K562 (cell line): ENCODE results near the gene ST6GALNAC6. TPM values are rescaled to one million over a fixed set of nuclear protein-coding genes. Genes with fewer than 3 reads are reported as not detected.

Experiments
- MAFG ChIP-seq: fragments of 450-650 bp; conservative IDR thresholded peaks from 2 replicates; pipeline ENCODE4 v1.6.1; 2016; ENCODE audit warnings: missing genetic modification characterization, missing compliant biosample characterization
- NR2C2 ChIP-seq, 2 experiments: fragments of 200-800 bp in 1 of 2; sonication (Bioruptor generic) in 1 of 2; sonication (generic) in 1 of 2; formaldehyde crosslinking in 1 of 2; IDR thresholded peaks; 2 replicates each; pipeline versions ENCODE4 v1.6.1 to v1.8.0; 2016 to 2022; ENCODE audit warnings: mild to moderate bottlenecking in 1 of 2, missing compliant biosample characterization in 1 of 2, missing genetic modification characterization in 1 of 2, missing genetic modification reagents in 1 of 2
- NUFIP1 ChIP-seq: fragments of 450-650 bp; IDR thresholded peaks from 2 replicates; pipeline ENCODE4 v1.6.1; 2018; ENCODE audit not compliant: partially characterized antibody
- SIN3A ChIP-seq, 2 experiments: fragments of 150-350 bp in 1 of 2; IDR thresholded peaks; 2 replicates each; pipeline ENCODE4 v1.6.1; 2011 to 2016; ENCODE audit warnings: borderline replicate concordance in 2 of 2, low read depth in 2 of 2, low read length in 2 of 2, mild to moderate bottlenecking in 2 of 2, moderate library complexity in 2 of 2; ENCODE audit not compliant: control insufficient read depth in 1 of 2
- ZNF668 ChIP-seq: fragments of 250-450 bp; sonication (Bioruptor Pico); IDR thresholded peaks from 2 replicates; pipeline ENCODE4 v1.8.0; 2022; ENCODE audit warnings: mild to moderate bottlenecking, inconsistent platforms
- polyA plus RNA-seq, 8 experiments: library from polyadenylated mRNA; depleted of rRNA in 4 of 8; stranded (reverse) in 5 of 8; unstranded in 3 of 8; fragments of >200 nt; fragmentation: Nextera tagmentation in 2 of 8; fragmentation: Illumina TruSeq in 1 of 8; extraction: Ambion mirVana in 2 of 8; extraction: Trizol in 1 of 8; gene quantifications; 2 replicates each; pipeline versions ENCODE4 v1.2.1 to v1.2.3, GENCODE V29; 2011 to 2014; ENCODE audit warnings: inconsistent platforms in 1 of 8, missing spikeins in 1 of 8
- total RNA-seq, 7 experiments: library from RNA; depleted of rRNA in 6 of 7; stranded (reverse); fragments of >200 nt in 6 of 7; fragmentation: Illumina TruSeq in 2 of 7; extraction: Trizol in 2 of 7; gene quantifications; 2 replicates each; pipeline versions ENCODE4 v1.2.1 to v1.2.3, GENCODE V29; 2011 to 2021; ENCODE audit warnings: low replicate concordance in 1 of 7
- TF ChIP-seq, protein P1 (sequence below): fragments of 450-650 bp; IDR thresholded peaks from 2 replicates; pipeline ENCODE4 v1.6.1; 2016
- TF ChIP-seq, protein P2 (sequence below): fragments of 450-650 bp; IDR thresholded peaks from 2 replicates; pipeline ENCODE4 v1.6.1; 2018; ENCODE audit not compliant: partially characterized antibody

The ST6GALNAC6 gene
- total and polyA plus RNA-seq, 9 of the 15 experiments (the other 6 are each of a cell fraction or from before 2014, with no cell fraction given): 0.13 to 23.0 (median 14.5) TPM

DNA sequence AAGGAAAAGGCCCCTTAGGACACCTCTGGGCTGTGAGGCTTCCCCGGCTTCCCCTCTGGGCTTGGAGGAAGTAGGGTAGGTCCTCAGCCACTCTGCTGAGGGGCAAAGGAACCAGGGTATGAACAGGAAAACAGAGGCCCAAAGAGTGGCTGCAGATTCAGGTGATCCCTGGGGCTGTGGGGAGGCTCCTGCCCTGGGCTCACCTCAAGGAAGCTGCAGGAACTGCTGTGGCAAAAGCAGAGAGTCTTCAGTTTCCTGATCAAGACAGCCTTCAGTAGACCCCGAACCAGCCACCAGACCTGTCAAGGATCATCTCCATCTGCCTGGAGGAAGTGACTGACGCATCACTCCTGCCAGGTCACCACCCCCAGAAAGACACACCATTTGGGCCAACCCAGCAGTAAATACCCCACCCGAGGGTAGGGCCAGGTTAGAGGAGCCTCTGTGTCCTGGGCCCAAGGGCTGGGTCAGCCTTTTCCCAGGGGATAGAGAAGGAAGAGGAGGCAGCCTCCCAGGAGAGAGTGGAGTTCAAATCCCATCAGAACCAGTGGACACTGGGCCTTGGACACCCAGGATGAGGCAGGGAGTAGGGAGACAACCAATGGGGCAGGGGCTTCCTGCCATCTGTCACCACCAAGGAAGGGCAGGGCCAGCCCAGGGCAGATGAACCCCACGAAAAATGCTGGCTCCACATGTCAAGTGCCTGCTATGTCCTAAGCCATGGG, 5.8 kb upstream of the ST6GALNAC6 start (continued):
- TF ChIP-seq, protein P1, sequence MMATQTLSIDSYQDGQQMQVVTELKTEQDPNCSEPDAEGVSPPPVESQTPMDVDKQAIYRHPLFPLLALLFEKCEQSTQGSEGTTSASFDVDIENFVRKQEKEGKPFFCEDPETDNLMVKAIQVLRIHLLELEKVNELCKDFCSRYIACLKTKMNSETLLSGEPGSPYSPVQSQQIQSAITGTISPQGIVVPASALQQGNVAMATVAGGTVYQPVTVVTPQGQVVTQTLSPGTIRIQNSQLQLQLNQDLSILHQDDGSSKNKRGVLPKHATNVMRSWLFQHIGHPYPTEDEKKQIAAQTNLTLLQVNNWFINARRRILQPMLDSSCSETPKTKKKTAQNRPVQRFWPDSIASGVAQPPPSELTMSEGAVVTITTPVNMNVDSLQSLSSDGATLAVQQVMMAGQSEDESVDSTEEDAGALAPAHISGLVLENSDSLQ: peak; percentile 55; the same call in 1 of the 2 replicates
- no peak for TF ChIP-seq SIN3A (IDR thresholded peaks at IDR 0.05; ENCODE audit: borderline replicate concordance in 2 of 2, control insufficient read depth in 1 of 2, low read depth in 2 of 2, low read length in 2 of 2)
- TF ChIP-seq, protein P2, sequence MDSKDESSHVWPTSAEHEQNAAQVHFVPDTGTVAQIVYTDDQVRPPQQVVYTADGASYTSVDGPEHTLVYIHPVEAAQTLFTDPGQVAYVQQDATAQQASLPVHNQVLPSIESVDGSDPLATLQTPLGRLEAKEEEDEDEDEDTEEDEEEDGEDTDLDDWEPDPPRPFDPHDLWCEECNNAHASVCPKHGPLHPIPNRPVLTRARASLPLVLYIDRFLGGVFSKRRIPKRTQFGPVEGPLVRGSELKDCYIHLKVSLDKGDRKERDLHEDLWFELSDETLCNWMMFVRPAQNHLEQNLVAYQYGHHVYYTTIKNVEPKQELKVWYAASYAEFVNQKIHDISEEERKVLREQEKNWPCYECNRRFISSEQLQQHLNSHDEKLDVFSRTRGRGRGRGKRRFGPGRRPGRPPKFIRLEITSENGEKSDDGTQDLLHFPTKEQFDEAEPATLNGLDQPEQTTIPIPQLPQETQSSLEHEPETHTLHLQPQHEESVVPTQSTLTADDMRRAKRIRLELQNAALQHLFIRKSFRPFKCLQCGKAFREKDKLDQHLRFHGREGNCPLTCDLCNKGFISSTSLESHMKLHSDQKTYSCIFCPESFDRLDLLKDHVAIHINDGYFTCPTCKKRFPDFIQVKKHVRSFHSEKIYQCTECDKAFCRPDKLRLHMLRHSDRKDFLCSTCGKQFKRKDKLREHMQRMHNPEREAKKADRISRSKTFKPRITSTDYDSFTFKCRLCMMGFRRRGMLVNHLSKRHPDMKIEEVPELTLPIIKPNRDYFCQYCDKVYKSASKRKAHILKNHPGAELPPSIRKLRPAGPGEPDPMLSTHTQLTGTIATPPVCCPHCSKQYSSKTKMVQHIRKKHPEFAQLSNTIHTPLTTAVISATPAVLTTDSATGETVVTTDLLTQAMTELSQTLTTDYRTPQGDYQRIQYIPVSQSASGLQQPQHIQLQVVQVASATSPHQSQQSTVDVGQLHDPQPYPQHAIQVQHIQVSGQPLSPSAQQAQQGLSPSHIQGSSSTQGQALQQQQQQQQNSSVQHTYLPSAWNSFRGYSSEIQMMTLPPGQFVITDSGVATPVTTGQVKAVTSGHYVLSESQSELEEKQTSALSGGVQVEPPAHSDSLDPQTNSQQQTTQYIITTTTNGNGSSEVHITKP: peak; percentile 83
- TF ChIP-seq MAFG (tag): no peak
- TF ChIP-seq NR2C2 (CRISPR knock-in tag; IDR thresholded peaks at IDR 0.05): no peak
- TF ChIP-seq NR2C2 (tag; IDR thresholded peaks at IDR 0.05): no peak
- TF ChIP-seq NUFIP1: no peak
- TF ChIP-seq ZNF668 (CRISPR knock-in tag): no peak
- TF ChIP-seq, all 486 proteins: peak for 2
